ENCODE measurements around the gene TSPAN5.

The TSPAN5 gene

DNA sequence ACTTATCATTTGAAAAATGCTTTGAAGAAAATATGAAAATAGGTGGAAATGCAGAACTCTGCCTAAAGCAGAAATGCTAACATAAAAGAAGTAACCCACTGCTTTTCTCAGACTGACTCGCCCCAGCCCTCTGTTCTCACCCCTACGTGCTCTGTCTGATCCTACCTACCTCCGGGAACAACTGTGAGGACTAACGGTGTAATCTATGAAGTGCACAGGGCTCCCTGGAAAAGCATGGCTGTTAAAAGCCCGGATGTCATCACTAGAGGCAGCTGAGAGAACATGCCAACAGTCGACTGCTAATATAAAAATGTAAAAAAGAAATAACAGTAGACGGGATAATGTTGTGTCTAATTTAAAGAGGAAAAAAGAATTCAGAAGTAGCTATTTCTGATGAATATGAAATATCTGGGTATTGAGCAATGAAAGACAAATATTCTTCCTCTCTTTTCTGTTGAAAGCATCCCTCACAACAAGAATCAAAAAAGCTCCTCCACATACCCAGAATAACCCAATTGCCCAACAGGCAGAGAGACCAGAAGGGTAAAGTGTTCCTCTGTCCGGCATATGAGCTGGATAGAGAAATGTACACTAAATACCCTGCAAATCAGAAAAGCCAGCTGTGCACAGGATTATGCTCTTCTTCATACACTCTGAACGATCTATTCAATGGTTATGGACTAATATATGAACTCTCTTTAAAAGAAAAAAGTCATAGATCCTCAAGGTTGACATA is 130.7 kb downstream of the TSPAN5 start:
- TF ChIP-seq, protein P1, sequence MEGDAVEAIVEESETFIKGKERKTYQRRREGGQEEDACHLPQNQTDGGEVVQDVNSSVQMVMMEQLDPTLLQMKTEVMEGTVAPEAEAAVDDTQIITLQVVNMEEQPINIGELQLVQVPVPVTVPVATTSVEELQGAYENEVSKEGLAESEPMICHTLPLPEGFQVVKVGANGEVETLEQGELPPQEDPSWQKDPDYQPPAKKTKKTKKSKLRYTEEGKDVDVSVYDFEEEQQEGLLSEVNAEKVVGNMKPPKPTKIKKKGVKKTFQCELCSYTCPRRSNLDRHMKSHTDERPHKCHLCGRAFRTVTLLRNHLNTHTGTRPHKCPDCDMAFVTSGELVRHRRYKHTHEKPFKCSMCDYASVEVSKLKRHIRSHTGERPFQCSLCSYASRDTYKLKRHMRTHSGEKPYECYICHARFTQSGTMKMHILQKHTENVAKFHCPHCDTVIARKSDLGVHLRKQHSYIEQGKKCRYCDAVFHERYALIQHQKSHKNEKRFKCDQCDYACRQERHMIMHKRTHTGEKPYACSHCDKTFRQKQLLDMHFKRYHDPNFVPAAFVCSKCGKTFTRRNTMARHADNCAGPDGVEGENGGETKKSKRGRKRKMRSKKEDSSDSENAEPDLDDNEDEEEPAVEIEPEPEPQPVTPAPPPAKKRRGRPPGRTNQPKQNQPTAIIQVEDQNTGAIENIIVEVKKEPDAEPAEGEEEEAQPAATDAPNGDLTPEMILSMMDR (IDR thresholded peaks at IDR 0.05) = no peak

DNA sequence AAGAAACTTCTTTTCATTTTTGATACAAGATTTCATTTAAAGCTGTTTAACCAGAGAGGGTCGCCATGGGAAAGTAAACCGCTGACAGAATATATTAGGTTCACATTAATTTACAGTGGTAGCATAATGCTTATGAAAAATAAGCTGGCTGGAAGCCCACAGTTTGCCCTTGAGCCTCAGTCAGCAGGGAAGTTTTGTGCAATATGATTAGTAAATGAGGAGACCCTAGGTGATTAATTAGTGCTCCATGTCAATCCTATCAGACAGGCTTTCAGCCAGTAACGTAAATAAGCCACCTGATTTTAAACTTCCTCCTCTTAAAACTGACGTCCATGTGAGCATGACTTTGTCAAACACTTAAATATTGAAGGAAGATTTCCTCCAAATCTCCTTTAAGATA is 134.2 kb downstream of the TSPAN5 start:
- TF ChIP-seq, protein P1 (IDR thresholded peaks at IDR 0.05) = no peak

- TF ChIP-seq, protein P1 (IDR thresholded peaks at IDR 0.05) = no peak
Measured at GRCh38 chr4:98522636-98523395, 135.6 kb downstream of the TSPAN5 start.

GRCh38 chr4:98522062-98522461 is 136.3 kb downstream of the TSPAN5 start:
- TF ChIP-seq, protein P1 (IDR thresholded peaks at IDR 0.05) = no peak

GRCh38 chr4:98521486-98521885 is 136.9 kb downstream of the TSPAN5 start:
- TF ChIP-seq, protein P1 (IDR thresholded peaks at IDR 0.05) = no peak

GRCh38 chr4:98519268-98519977 is 139.0 kb downstream of the TSPAN5 start:
- TF ChIP-seq, protein P1 (IDR thresholded peaks at IDR 0.05) = no peak

DNA sequence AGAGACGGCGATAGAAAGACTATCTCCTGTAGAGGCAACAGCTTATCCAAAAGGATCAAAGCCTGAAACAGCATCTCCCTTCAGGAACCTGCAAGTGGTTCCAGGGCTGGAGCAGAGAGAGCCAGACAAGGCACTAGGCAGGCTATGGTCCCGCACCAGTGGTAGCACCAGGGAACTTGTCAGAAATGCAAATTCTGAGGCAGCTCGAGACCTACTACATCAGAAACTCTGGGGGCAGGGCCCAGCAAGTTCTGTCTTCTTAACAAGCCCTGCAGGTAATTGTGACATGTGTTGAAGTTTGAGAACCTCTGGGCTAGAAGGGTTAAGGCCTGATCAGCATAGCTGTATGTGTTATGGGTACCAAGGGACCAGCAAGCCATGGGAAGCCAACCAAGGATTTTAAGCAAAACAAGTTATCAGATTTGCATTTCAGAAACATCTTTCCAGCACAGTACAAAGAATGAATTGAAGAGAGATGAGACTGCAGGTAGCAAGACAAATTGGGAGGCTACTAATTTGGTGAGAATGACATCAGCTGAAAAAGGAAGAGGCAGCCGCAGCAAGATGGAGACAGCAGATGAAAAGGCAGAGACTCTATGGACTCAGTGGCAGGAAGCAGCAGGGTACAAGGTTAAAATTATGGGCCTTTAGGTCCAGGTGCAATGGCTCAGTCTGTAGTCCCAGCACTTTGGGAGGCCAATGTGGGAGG is 139.7 kb downstream of the TSPAN5 start:
- TF ChIP-seq, protein P1 (IDR thresholded peaks at IDR 0.05) = no peak
